ENCODE results near the gene STT3B.

- TF ChIP-seq CTCF (tag by site-specific recombination; IDR thresholded peaks at IDR 0.05) (peak; percentile 42; the same call in 1 of the 2 replicates), ZBTB21 (tag by site-specific recombination; IDR thresholded peaks at IDR 0.05) (no peak), ZNF140 (tag by site-specific recombination; IDR thresholded peaks at IDR 0.05) (no peak), ZNF133 (tag by site-specific recombination; IDR thresholded peaks at IDR 0.05) (no peak), PATZ1 (tag by site-specific recombination; IDR thresholded peaks at IDR 0.05) (no peak), ZNF274 (IDR thresholded peaks at IDR 0.05; ENCODE audit: low read length) (no peak), ZNF274 (tag by site-specific recombination; IDR thresholded peaks at IDR 0.05; ENCODE audit: borderline replicate concordance) (no peak), ZNF394 (tag by site-specific recombination; IDR thresholded peaks at IDR 0.05; ENCODE audit: borderline replicate concordance) (no peak), ZNF132 (tag by site-specific recombination; IDR thresholded peaks at IDR 0.05; ENCODE audit: borderline replicate concordance) (no peak), ZNF398 (tag by site-specific recombination; IDR thresholded peaks at IDR 0.05) (no peak), ZEB2 (tag by site-specific recombination; IDR thresholded peaks at IDR 0.05) (no peak)
Observed at GRCh38 chr3:31533169-31534064, 692 bp downstream of the STT3B start.

All from HEK293 (cell line).